Measurements from ENCODE around the gene ABHD12B. TPM values are rescaled to one million over a fixed set of nuclear protein-coding genes. Genes with fewer than 3 reads are reported as not detected.

The ABHD12B gene
- total RNA-seq, 1 experiment from 2014 or later = 51.0 TPM

GRCh38 chr14:50845166-50845565 is 26.7 kb upstream of the ABHD12B start:
- H3K23ac ChIP-seq (ENCODE audit: insufficient read length, low read depth, low read length) = no peak overlapping the region
- peaks cover 0 to 5% of the 10 kb centered on the region in 2 experiments; a peak in 2 of 4 replicates for H3K4me1 Mint-ChIP-seq
- no peak overlapping the region for H4K8ac ChIP-seq (replicated peaks; ENCODE audit: insufficient read length, low read depth, low read length)
- no peak overlapping the region for H3K14ac ChIP-seq (ENCODE audit: insufficient read depth, low read length)
- no CpG with 5 or more reads among the region's 3 CpGs for WGBS (ENCODE audit: extremely low coverage, insufficient read length, low lambda C conversion rate)
- no peaks in the 10 kb centered on the region for H3K79me2 ChIP-seq (ENCODE audit: insufficient read depth, low read length)
- H2BK120ac ChIP-seq (ENCODE audit: low read depth, low read length, poor library complexity, severe bottlenecking) = no peak overlapping the region
- H3K79me1 ChIP-seq (ENCODE audit: insufficient read depth, low read depth, low read length, poor library complexity, severe bottlenecking) = no peaks in the 10 kb centered on the region
- H3K4ac ChIP-seq (ENCODE audit: low read depth, low read length) = no peak overlapping the region
- H3K4me3 Mint-ChIP-seq = no peak overlapping the region
- no peak for TF ChIP-seq CTCF (conservative IDR thresholded peaks at IDR 0.05)
- H2BK20ac ChIP-seq (ENCODE audit: low read depth, low read length, poor library complexity, severe bottlenecking) = no peak overlapping the region
- no peak overlapping the region for H3K9ac ChIP-seq (ENCODE audit: extremely low read depth, insufficient read length, low read length)
- DNase-seq = no peak
- no peaks in the 10 kb centered on the region for H3K27me3 ChIP-seq (ENCODE audit: insufficient read depth, low read length)
- H3K9me3 ChIP-seq (ENCODE audit: control insufficient read depth, low read depth, low read length) = no peaks in the 10 kb centered on the region
- no peaks in the 10 kb centered on the region for H3K9me3 Mint-ChIP-seq
- no peak overlapping the region for H2AFZ ChIP-seq (ENCODE audit: low read length)
- no peak overlapping the region for H4K91ac ChIP-seq (ENCODE audit: insufficient read length, low read depth, low read length)
- H3K36me3 Mint-ChIP-seq (ENCODE audit: insufficient read depth in 1 of 3, low read depth in 3 of 3) = peaks cover 0 to 4% (median 0%) of the 10 kb centered on the region in 3 experiments; a peak in 1 of 7 replicates
- no peak overlapping the region for H4K5ac ChIP-seq (ENCODE audit: insufficient read length, low read depth, low read length)
- no peak overlapping the region for H2BK12ac ChIP-seq (ENCODE audit: insufficient read length, low read depth, low read length)
- no peak overlapping the region for H2BK15ac ChIP-seq (ENCODE audit: low read depth, low read length)
- H3K4me2 ChIP-seq (ENCODE audit: insufficient read depth, insufficient read length, low read length) = no peak overlapping the region
- H3K23me2 ChIP-seq (ENCODE audit: insufficient read length, low read depth, low read length, poor library complexity, severe bottlenecking) = no peaks in the 10 kb centered on the region
- H3T11ph ChIP-seq (ENCODE audit: low read length) = no peak overlapping the region
- H3K27me3 Mint-ChIP-seq (ENCODE audit: low read depth) = peaks cover 5% of the 10 kb centered on the region
- H3K56ac ChIP-seq (ENCODE audit: insufficient read length, low read depth, low read length) = no peak overlapping the region
- no peak overlapping the region for H2BK5ac ChIP-seq (ENCODE audit: insufficient read length, low read length)
- no peak overlapping the region for H3K27ac ChIP-seq (ENCODE audit: insufficient read length, low read depth, low read length)
- H3K18ac ChIP-seq (ENCODE audit: insufficient read length, low read depth, low read length) = no peak overlapping the region
- H2AK5ac ChIP-seq (ENCODE audit: insufficient read length, low read length) = no peak overlapping the region
- H4K20me1 ChIP-seq (ENCODE audit: control insufficient read depth, insufficient read depth, insufficient read length) = no peaks in the 10 kb centered on the region
- H3K4me1 ChIP-seq (ENCODE audit: insufficient read depth, low read length) = no peaks in the 10 kb centered on the region
- no peak overlapping the region for H3K27ac Mint-ChIP-seq

All from H9 (cell line).